Measurements from ENCODE around the gene ADAMTS8. TPM values are rescaled to one million over a fixed set of nuclear protein-coding genes. Genes with fewer than 3 reads are reported as not detected.

The ADAMTS8 gene
- total RNA-seq, 1 experiment from 2014 or later, result 0.07 TPM

GRCh38 chr11:130456286-130456685 lies 27.9 kb upstream of the ADAMTS8 start:
- DNase-seq (ENCODE audit: low read depth, low spot score) (no peak), ATAC-seq (no peak)
- no peak overlapping the region for H3K4me2 ChIP-seq (ENCODE audit: low read length)
- POLR2A ChIA-PET, result no interaction called here
- RAD21 ChIA-PET (ENCODE audit: low non-redundant PET in 1 of 2, low total read pairs in 2 of 2, uncharacterized antibody in 2 of 2, unreplicated experiment in 2 of 2), result no interaction called here
- H3K9ac ChIP-seq (ENCODE audit: low read length), result no peak overlapping the region
- no TSS peak for BruUV-seq (replicated peaks)
- no peaks in the 10 kb centered on the region for H3K4me1 ChIP-seq (ENCODE audit: control insufficient read depth in 1 of 2, insufficient read depth in 2 of 2, low read length in 2 of 2)
- H3K9me2 ChIP-seq (ENCODE audit: insufficient read depth), result no peaks in the 10 kb centered on the region
- no peaks in the 10 kb centered on the region for H4K20me1 ChIP-seq (ENCODE audit: insufficient read depth)
- no peaks in the 10 kb centered on the region for H3K9me3 ChIP-seq (ENCODE audit: control insufficient read depth in 1 of 2, insufficient read depth in 1 of 2, low read depth in 1 of 2, low read length in 2 of 2)
- no peak overlapping the region for H2AFZ ChIP-seq (ENCODE audit: low read depth, low read length, poor library complexity, severe bottlenecking)
- H3K79me2 ChIP-seq (ENCODE audit: insufficient read depth, low read length), result no peaks in the 10 kb centered on the region
- TF ChIP-seq ZNF274 (IDR thresholded peaks at IDR 0.05; ENCODE audit: low read depth, low read length), result no peak
- no peak for TF ChIP-seq POLR2A (IDR thresholded peaks at IDR 0.05; ENCODE audit: borderline replicate concordance, extremely low read depth, insufficient read depth, insufficient read length)
- TF ChIP-seq ELF1 (IDR thresholded peaks at IDR 0.05; ENCODE audit: borderline replicate concordance, low read depth), result no peak
- TF ChIP-seq ATF3 (IDR thresholded peaks at IDR 0.05), result no peak
- TF ChIP-seq SRF (IDR thresholded peaks at IDR 0.05; ENCODE audit: low read depth), result no peak
- no peak for TF ChIP-seq POLR2AphosphoS5 (IDR thresholded peaks at IDR 0.05; ENCODE audit: low read depth, low read length)
- TF ChIP-seq ZFX (IDR thresholded peaks at IDR 0.05), result no peak
- TF ChIP-seq SIN3A (IDR thresholded peaks at IDR 0.05; ENCODE audit: low read depth), result no peak
- TF ChIP-seq MAX (IDR thresholded peaks at IDR 0.05), result no peak
- no peak for TF ChIP-seq TCF7L2 (IDR thresholded peaks at IDR 0.05; ENCODE audit: borderline replicate concordance, extremely low read depth, insufficient read depth, insufficient read length)
- no peak for TF ChIP-seq YY1 (IDR thresholded peaks at IDR 0.05; ENCODE audit: extremely low read depth, insufficient replicate concordance, low read depth, low read length)
- TF ChIP-seq CBX3 (IDR thresholded peaks at IDR 0.05; ENCODE audit: low read depth), result no peak
- no peak for TF ChIP-seq EZH2 (IDR thresholded peaks at IDR 0.05)
- no peak for TF ChIP-seq REST (IDR thresholded peaks at IDR 0.05; ENCODE audit: low read depth)
- no peak for TF ChIP-seq EGR1 (IDR thresholded peaks at IDR 0.05; ENCODE audit: low read depth)
- TF ChIP-seq RAD21 (IDR thresholded peaks at IDR 0.05; ENCODE audit: low read depth), result no peak
- no peak overlapping the region for H3K4me3 ChIP-seq (replicated peaks in 1 of 2; ENCODE audit: low read depth in 1 of 2, low read length in 2 of 2)
- CTCF ChIA-PET, result no interaction called here
- no peaks in the 10 kb centered on the region for H3K36me3 ChIP-seq (ENCODE audit: control insufficient read depth in 1 of 2, insufficient read depth in 2 of 2, low read length in 2 of 2)
- H3K27ac ChIP-seq (ENCODE audit: low read depth, low read length), result no peak overlapping the region
- H3K27me3 ChIP-seq (ENCODE audit: insufficient read depth, low read length), result no peaks in the 10 kb centered on the region
- intact Hi-C loops (cut with micrococcal nuclease), result no loop called here

Measured in HCT116 (cell line).